ENCODE measurements around the gene PITPNM3.
"Not testable (repeated sequence)": the region's sequence is repeated elsewhere in the genome, so short reads cannot be mapped to it uniquely, and the experiment has no call there.

The PITPNM3 gene

DNA sequence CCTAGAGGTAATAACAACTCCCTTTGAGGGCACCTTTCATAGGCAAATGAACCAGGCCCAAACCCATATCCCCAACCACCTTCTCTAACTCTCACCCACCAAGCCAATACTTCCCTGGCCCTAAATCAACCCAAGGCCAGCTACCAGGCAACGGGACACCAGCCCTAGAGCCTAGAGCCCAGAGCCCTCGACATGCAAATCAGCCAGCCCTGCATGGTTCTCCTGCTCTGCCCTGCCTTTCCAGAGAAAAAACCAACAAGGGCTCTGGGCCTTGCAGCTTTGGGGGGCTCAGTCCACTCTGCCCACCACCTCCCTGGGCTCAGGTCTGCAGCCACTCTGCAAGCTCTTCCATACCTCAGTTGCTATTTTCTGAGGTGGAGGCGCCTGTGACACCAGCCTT lies 55.0 kb downstream of the PITPNM3 start:
- DNase-seq (ENCODE audit: low read depth) = no peak

GRCh38 chr17:6498901-6499540 lies 57.3 kb downstream of the PITPNM3 start:
- DNase-seq (ENCODE audit: low read depth) = no peak

GRCh38 chr17:6498356-6498755 lies 58.0 kb downstream of the PITPNM3 start:
- DNase-seq (ENCODE audit: low read depth) = no peak

- no peak for DNase-seq (ENCODE audit: low read depth)
Observed at GRCh38 chr17:6497496-6498221, 58.7 kb downstream of the PITPNM3 start.

DNA sequence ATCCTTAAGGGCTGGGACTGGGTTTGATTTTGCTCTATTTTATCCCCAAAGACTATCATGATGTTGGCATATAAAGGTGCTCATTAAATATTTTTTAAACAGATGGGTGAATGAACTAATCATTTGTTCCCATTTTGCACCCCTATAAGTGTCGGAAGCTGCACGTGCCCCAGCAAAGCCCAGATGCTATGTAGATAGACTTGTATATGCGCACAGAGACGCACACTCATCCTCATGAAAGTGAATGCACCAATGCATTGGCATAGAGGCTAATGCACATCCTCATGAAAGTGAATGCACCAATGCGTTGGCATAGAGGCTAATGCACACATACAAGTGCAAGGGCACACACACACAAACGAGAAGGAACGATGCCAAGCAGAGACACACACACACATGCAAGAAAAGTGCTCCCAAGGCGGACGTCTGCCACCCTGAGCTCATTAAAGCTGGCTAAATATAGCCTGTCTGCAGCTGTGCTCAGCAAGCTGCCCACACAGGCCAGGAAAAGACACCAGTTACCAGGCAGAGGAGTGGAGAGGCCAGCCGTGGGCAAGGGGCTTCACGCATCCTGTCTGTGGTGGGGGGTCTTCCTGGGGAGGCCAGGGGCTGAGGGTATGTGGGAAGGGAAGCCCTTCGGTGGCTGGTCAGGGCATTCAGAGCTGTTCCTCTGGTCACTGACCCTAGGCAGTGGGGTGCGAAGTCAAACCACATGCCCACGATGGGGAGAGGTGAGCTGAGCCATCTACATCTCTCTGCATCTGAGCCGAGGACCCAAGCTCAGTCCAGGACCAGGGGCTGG lies 59.5 kb downstream of the PITPNM3 start:
- DNase-seq (ENCODE audit: low read depth) = no peak

DNA sequence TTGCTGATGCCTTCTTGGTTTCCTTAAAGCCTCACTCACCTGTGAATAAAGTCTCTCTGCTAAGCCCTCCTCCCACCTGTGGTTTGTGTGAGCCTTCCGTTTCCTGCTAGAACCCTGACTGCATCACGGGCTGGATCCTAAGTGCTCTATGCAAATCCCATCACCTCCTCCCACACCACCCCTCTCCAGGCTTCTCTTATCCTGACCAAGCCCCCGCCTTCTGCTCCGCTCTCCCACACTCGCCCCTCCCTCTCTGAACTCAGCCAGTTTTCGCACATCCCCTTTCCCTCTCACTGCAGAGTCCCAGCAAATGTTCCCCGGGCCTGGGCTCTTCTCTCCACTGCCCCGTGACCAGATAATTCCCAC lies 60.3 kb downstream of the PITPNM3 start:
- no peak for DNase-seq (ENCODE audit: low read depth)

DNA sequence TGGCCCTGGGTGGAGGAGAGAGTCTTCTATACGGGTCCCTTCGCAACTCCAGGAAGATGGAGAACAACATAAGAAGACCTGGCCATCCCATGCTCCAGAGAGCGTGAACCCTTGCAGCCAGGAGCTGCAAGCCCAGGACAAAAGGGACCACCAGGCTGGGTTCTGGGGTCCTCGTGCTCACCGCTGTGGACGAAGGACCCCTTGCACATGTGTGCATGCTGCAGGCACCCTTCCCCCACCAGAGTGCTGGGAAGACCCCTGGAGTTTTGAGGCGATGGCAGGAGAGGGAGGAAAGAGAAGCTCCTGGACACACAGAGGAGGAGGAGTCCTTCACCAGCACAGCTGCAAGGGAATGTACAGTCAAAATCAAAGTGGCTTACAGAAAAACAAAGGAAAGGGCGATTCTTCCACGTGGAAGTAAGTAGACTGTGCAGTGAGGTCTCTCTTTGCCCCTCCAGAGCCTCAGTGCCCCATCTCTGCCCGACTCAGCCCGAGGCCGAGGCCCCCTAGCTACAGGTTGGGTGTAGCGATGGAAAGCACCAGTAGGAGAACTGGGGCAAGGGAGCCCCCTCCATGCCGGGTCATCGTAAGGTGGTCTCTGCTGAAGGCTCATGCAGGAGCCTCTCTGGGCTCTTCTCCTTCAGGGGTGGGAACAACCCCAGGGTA lies 60.8 kb downstream of the PITPNM3 start:
- no peak for DNase-seq (ENCODE audit: low read depth)

- no peak for DNase-seq (ENCODE audit: low read depth)
Observed at GRCh38 chr17:6494239-6494941, 62.0 kb downstream of the PITPNM3 start.

GRCh38 chr17:6492892-6493674 lies 63.3 kb downstream of the PITPNM3 start:
- no peak for DNase-seq (ENCODE audit: low read depth)

GRCh38 chr17:6491071-6491700 lies 65.2 kb downstream of the PITPNM3 start:
- DNase-seq (ENCODE audit: low read depth) = no peak

GRCh38 chr17:6489016-6489550 lies 67.3 kb downstream of the PITPNM3 start:
- no peak for DNase-seq (ENCODE audit: low read depth)

DNA sequence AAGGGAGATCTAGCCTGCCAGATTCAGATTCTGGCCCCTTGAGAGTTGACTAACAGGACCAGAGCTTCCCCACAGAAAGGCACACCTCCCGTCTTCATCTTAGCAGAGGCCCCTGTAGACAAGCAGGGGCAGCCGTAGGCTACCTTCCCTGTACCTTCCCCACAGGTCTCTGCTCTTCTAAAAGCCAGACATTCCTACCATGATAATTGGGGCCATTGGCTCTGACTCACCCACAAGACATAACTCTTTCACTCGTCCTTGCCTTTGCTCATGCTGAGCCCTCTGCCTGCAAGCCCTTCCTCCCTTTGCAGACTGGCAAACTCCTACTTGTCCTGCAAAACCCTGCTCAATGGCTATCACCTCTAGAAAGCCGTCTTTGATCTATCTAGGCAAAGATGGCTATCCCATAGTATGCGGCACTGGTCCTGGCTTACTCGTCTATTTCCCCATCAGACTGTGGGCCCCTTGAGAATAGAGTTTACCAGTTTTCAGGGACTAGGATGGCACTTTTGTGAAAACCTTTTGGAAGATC lies 68.3 kb downstream of the PITPNM3 start:
- no peak for DNase-seq (ENCODE audit: low read depth)

DNA sequence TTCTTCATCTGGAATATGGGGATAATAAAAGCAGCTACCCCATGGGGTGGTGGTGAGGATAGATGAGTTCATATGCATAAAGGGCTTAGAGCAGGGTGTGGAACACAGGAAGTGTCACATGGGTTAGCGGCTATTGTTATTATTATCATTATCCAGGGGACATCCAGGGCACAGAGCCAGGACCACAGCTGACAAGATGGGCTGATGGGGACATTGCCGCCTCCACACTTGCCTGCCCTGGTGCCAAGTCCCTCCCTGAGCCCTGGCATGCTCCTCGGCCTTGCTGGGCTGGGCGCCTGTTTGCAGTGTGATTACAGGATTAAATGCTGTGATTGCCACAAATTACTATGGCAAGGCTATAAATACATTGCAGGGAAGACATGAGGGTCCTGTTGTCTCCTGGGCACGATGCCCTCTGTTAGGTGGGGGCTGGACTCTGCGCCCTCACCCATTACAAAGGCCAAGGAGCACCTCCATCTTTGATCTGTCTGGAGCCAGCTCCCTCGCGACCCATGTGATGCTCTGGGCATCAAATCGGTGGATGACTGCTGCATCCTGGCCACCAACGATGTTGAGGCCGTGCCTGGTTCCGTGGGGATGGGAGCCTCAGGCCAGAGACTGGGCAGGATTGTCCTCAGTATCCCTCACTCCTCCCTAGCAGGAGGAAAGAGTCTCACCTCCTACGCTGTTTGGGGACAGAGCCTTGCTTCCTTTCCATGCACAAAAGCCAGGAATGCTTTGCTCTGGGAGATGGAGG lies 68.9 kb downstream of the PITPNM3 start:
- DNase-seq (ENCODE audit: low read depth) = no peak

DNA sequence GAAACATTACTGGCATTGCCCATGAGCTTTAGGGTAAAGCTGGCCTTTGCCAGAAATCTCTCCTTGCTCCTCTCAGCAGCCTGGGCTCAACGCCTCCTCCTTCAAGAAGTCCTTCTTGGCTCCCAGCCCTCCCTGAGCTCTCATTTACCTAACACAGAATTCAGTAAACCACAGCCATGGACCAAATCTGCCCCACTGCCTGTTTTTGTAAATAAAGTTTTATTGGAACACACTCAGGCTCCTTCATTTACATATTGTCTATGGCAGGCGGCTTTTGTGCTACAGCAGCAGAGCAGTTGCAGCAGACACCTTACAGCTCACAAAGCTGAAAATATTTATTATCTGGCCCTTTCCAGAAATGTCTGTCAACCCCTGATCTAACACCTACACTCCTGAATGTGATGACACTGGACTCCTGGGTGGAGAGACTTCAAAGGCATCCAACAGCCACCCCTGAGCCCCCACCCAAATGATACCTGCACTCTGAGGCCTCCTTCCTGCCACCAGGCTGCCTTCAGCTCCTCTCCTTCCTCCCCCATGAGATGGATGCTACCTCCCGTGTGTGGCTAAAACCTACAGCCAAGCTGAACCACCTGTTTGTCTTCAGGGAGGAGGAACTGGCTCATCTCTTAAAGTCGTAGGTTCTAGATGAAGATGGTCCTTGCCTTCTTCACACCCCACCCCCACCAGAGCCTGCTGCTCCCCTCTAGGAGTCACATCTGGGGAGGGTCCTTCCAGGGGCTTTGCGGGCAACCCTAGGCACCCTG lies 70.5 kb downstream of the PITPNM3 start:
- DNase-seq (ENCODE audit: low read depth) = no peak

DNA sequence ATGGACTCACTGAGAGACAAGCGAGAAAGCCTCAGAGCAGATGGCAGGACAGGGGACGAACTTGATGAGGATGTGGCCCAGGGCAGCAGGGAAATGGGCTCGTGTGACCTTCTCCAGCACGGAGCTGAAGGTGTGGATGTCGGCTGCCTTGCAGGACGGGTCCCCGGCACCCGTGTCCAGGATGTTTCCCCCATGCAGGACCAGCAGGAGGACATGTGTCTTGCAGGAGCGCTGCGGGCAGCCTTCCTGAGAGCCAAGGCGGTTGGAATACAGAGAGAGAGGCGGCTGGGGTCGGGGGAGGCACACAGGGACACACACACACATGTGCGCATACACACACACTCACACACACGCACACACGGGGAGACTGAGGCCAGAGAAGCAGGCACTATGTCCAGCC lies 72.8 kb downstream of the PITPNM3 start:
- no peak for DNase-seq (ENCODE audit: low read depth)

DNA sequence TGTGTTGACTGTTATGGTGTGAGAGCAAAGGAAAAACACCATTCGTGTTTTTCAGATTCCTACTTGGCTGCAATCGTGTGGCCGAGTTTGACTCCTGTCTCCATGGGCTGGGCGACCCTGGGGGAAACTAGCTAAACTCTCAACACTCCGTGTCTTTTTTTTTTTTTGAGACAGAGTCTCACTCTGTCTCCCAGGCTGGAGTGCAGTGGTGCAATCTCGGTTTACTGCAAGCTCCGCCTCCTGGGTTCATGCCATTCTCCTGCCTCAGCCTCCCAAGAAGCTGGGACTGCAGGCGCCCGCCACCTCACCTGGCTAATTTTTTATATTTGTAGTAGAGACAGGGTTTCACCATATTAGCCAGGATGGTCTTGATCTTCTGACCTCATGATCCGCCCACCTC lies 73.6 kb downstream of the PITPNM3 start:
- DNase-seq (ENCODE audit: low read depth) = not testable (repeated sequence)

DNA sequence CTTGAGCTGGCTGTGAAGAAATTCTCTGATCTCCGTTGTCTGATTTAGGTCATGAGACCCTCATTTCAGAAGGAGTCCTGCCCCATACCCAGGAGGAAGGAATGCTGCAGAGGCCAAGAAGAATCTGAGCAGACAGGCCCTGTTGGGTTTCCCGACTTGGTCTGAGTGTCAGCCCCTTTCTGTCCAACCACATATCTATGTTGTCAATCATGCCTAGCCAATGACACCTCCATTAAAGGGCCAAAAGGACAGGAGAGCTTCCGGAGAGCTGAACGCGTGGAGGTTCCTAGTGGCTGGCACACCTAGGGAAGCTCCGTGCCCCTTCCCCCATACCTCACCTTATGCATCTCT lies 74.3 kb downstream of the PITPNM3 start:
- DNase-seq (ENCODE audit: low read depth) = no peak

GRCh38 chr17:6480303-6480675 lies 76.1 kb downstream of the PITPNM3 start:
- DNase-seq (ENCODE audit: low read depth) = no peak

All from activated T-helper 9 cell treated with anti-CD3 and anti-CD28 coated beads, Interleukin-2, amount 50 U/mL, for 16 hours (primary cell).